ENCODE results near the gene B4GALT4.

DNA sequence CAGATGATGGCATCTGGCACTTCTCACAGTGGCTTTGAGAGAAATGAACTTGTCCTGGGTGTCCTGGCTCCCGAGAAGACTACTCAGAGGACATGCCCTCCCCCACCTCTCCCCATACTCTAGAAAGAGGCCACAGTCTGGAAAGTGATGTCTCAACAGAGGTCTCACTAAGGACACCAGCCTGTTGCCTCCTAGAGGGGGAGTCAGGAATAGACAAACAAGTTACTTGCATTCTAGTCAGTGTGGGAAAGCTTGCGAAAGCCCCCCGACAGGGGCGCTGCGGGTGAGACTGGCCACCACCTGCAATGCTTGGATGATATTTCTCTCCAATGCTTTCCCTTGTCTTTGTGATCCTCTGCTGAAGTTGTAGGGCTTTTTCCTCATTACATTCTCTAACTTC, 17.2 kb downstream of the B4GALT4 start:
- TF ChIP-seq, protein P1, sequence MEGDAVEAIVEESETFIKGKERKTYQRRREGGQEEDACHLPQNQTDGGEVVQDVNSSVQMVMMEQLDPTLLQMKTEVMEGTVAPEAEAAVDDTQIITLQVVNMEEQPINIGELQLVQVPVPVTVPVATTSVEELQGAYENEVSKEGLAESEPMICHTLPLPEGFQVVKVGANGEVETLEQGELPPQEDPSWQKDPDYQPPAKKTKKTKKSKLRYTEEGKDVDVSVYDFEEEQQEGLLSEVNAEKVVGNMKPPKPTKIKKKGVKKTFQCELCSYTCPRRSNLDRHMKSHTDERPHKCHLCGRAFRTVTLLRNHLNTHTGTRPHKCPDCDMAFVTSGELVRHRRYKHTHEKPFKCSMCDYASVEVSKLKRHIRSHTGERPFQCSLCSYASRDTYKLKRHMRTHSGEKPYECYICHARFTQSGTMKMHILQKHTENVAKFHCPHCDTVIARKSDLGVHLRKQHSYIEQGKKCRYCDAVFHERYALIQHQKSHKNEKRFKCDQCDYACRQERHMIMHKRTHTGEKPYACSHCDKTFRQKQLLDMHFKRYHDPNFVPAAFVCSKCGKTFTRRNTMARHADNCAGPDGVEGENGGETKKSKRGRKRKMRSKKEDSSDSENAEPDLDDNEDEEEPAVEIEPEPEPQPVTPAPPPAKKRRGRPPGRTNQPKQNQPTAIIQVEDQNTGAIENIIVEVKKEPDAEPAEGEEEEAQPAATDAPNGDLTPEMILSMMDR (IDR thresholded peaks at IDR 0.05; ENCODE audit: insufficient read depth, low read length, poor library complexity, severe bottlenecking), result no peak
- TF ChIP-seq EZH2phosphoT487 (conservative IDR thresholded peaks at IDR 0.05; ENCODE audit: low read length), result no peak
